Skeletal muscle satellite cell (primary cell): ENCODE results near the gene FRMD4A.

Source experiments
- H3K27me3 ChIP-seq: 2 replicates; pipeline ENCODE4 v1.7.0; 2013; ENCODE audit warnings: low read length; ENCODE audit not compliant: control insufficient read depth, insufficient read depth
- H3K36me3 ChIP-seq: 2 replicates; pipeline ENCODE4 v1.7.0; 2013; ENCODE audit warnings: mild to moderate bottlenecking, control low read depth, low read length; ENCODE audit not compliant: insufficient read depth
- H3K4me1 ChIP-seq: 2 replicates; pipeline ENCODE4 v1.7.0; 2013; ENCODE audit warnings: low read length; ENCODE audit not compliant: control insufficient read depth, insufficient read depth
- H3K4me2 ChIP-seq: 2 replicates; pipeline ENCODE4 v1.7.0; 2013; ENCODE audit warnings: mild to moderate bottlenecking, low read length
- H3K4me3 ChIP-seq: 2 replicates; pipeline ENCODE4 v1.7.0; 2013; ENCODE audit warnings: low read length
- H3K9ac ChIP-seq: 2 replicates; pipeline ENCODE4 v1.7.0; 2013; ENCODE audit warnings: mild to moderate bottlenecking, low read depth, low read length, moderate library complexity
- H3K9me3 ChIP-seq: replicated peaks from 2 replicates; pipeline ENCODE4 v1.7.0; 2013; ENCODE audit warnings: mild to moderate bottlenecking, control low read depth, low read length

FRMD4A gene

DNA sequence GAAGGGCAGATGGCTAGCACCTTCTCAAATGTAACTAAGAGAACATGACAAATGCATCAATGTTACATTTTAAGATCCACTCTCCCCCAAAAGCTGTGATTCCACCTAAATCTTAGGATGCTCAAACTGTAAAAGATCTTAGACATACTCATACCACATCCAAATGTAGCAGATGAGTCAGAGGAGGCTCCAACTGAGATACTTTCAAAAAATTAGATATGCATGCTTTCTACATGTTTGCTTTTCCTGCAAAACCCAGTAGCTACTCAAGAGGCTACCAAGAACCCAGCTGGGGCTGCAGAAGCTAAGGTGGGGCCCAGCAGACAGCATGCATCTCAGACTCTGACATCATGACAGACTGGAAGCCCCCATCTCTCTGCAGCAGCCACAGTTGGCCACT lies 31.4 kb upstream of the FRMD4A start:
- H3K27me3 ChIP-seq = peaks cover 67% of the 10 kb centered on the region
- H3K4me3 ChIP-seq = no peak overlapping the region
- no peaks in the 10 kb centered on the region for H3K9me3 ChIP-seq
- H3K4me2 ChIP-seq = no peak overlapping the region
- H3K9ac ChIP-seq = no peak overlapping the region
- no peaks in the 10 kb centered on the region for H3K36me3 ChIP-seq
- no peaks in the 10 kb centered on the region for H3K4me1 ChIP-seq

- Histone ChIP-seq H3K4me1 (peaks cover 5% of the 10 kb centered on the region), H3K36me3 (no peaks in the 10 kb centered on the region), H3K9me3 (no peaks in the 10 kb centered on the region), H3K4me2 (no peak overlapping the region), H3K27me3 (peaks cover 73% of the 10 kb centered on the region), H3K4me3 (no peak overlapping the region), H3K9ac (no peak overlapping the region)
These were observed 30.2 kb upstream of the FRMD4A start for GRCh38 chr10:14360961-14361360.

GRCh38 chr10:14360515-14360914 lies 29.8 kb upstream of the FRMD4A start:
- H3K36me3 ChIP-seq = no peaks in the 10 kb centered on the region
- H3K9me3 ChIP-seq = no peaks in the 10 kb centered on the region
- H3K4me2 ChIP-seq = no peak overlapping the region
- H3K4me3 ChIP-seq = no peak overlapping the region
- no peak overlapping the region for H3K9ac ChIP-seq
- H3K4me1 ChIP-seq = peaks cover 5% of the 10 kb centered on the region
- H3K27me3 ChIP-seq = peaks cover 73% of the 10 kb centered on the region

- Histone ChIP-seq H3K36me3 (no peaks in the 10 kb centered on the region), H3K4me1 (peaks cover 5% of the 10 kb centered on the region), H3K27me3 (peaks cover 85% of the 10 kb centered on the region), H3K4me2 (no peak overlapping the region), H3K9ac (no peak overlapping the region), H3K4me3 (no peak overlapping the region), H3K9me3 (no peaks in the 10 kb centered on the region)
These were observed 28.3 kb upstream of the FRMD4A start for GRCh38 chr10:14358886-14359573.

GRCh38 chr10:14356921-14357320 lies 26.2 kb upstream of the FRMD4A start:
- Histone ChIP-seq H3K9ac (no peak overlapping the region), H3K36me3 (no peaks in the 10 kb centered on the region), H3K9me3 (no peaks in the 10 kb centered on the region), H3K27me3 (peaks cover 70% of the 10 kb centered on the region), H3K4me3 (no peak overlapping the region), H3K4me2 (no peak overlapping the region), H3K4me1 (peaks cover 5% of the 10 kb centered on the region)

DNA sequence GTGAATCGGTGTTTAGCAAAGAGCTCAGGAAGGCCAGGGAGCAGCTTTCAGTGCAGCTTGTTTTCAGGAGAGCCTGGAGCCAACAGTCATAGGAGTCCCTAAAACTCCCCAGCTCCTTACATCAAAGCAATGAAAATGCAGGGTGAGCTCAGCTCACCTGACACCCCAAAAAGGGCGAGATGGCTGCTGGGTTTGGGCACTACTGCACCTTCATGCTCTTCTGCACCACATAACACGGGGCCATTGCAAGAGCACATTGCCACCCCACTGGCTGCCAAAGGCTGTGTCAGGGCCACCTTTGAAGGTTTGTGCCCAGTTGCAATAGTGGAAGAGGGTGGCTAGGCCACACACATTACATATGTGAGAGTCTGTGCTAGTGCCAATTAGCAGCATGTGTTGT lies 25.0 kb upstream of the FRMD4A start:
- H3K4me2 ChIP-seq = no peak overlapping the region
- no peaks in the 10 kb centered on the region for H3K9me3 ChIP-seq
- H3K4me1 ChIP-seq = peaks cover 5% of the 10 kb centered on the region
- H3K9ac ChIP-seq = no peak overlapping the region
- H3K4me3 ChIP-seq = no peak overlapping the region
- H3K36me3 ChIP-seq = no peaks in the 10 kb centered on the region
- peaks cover 63% of the 10 kb centered on the region for H3K27me3 ChIP-seq

- no peak overlapping the region for H3K9ac ChIP-seq
- peaks cover 5% of the 10 kb centered on the region for H3K4me1 ChIP-seq
- H3K4me3 ChIP-seq = no peak overlapping the region
- H3K36me3 ChIP-seq = no peaks in the 10 kb centered on the region
- no peak overlapping the region for H3K4me2 ChIP-seq
- no peaks in the 10 kb centered on the region for H3K9me3 ChIP-seq
- H3K27me3 ChIP-seq = peaks cover 49% of the 10 kb centered on the region
These were observed 22.7 kb upstream of the FRMD4A start for GRCh38 chr10:14353291-14353913.

GRCh38 chr10:14350006-14350405 lies 19.3 kb upstream of the FRMD4A start:
- H3K4me2 ChIP-seq = no peak overlapping the region
- no peak overlapping the region for H3K4me3 ChIP-seq
- H3K36me3 ChIP-seq = no peaks in the 10 kb centered on the region
- H3K9ac ChIP-seq = no peak overlapping the region
- peaks cover 33% of the 10 kb centered on the region for H3K27me3 ChIP-seq
- no peaks in the 10 kb centered on the region for H3K9me3 ChIP-seq
- no peaks in the 10 kb centered on the region for H3K4me1 ChIP-seq

- Histone ChIP-seq H3K4me3 (no peak overlapping the region), H3K36me3 (no peaks in the 10 kb centered on the region), H3K4me1 (no peaks in the 10 kb centered on the region), H3K27me3 (peaks cover 30% of the 10 kb centered on the region), H3K9me3 (no peaks in the 10 kb centered on the region), H3K9ac (no peak overlapping the region), H3K4me2 (no peak overlapping the region)
These were observed 18.4 kb upstream of the FRMD4A start for GRCh38 chr10:14349081-14349480.

DNA sequence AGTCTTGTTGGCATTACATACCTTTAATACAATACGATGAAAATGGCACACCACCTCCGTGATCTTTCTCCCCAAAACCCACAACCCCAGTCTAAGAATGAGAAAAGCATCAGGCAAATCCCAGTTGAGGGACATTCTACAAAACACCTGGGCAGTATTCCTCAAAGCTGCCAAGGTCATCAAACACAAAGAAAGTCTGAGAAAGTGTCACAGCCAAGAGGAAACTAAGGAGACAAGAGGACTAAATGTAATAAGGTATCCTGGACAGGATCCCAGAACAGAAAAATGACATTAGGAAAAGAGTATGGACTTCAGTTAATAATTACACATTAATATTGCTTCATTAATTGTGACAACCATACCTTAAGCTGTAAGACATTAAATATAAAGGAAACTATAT lies 14.5 kb upstream of the FRMD4A start:
- Histone ChIP-seq H3K4me3 (no peak overlapping the region), H3K9ac (no peak overlapping the region), H3K9me3 (no peaks in the 10 kb centered on the region), H3K36me3 (no peaks in the 10 kb centered on the region), H3K4me1 (no peaks in the 10 kb centered on the region), H3K27me3 (peaks cover 40% of the 10 kb centered on the region), H3K4me2 (no peak overlapping the region)

- H3K27me3 ChIP-seq = peaks cover 52% of the 10 kb centered on the region
These were observed 9.5 kb upstream of the FRMD4A start for GRCh38 chr10:14340051-14340744.

More at GRCh38 chr10:14340051-14340744, 9.5 kb upstream of the FRMD4A start:
- H3K9me3 ChIP-seq = no peaks in the 10 kb centered on the region
- no peak overlapping the region for H3K4me2 ChIP-seq
- H3K9ac ChIP-seq = no peak overlapping the region
- no peaks in the 10 kb centered on the region for H3K4me1 ChIP-seq
- no peaks in the 10 kb centered on the region for H3K36me3 ChIP-seq
- H3K4me3 ChIP-seq = no peak overlapping the region
